HG03575 (cell line): Measurements from ENCODE around the gene SCD5.

Experiments used
- ATAC-seq: cut with Tn5 transposase; IDR thresholded peaks from one replicate; pipeline ENCODE4 v1.9.1; 2021; ENCODE audit not compliant: unreplicated experiment, insufficient number of reproducible peaks, low FRiP score; ENCODE audit errors: extremely low read depth

Gene SCD5

GRCh38 chr4:82799006-82799881, 648 bp upstream of the SCD5 start:
- no peak for ATAC-seq

GRCh38 chr4:82797405-82798111, 1.0 kb downstream of the SCD5 start:
- ATAC-seq: no peak

- no peak for ATAC-seq
Observed at GRCh38 chr4:82797040-82797404, 1.6 kb downstream of the SCD5 start.

- no peak for ATAC-seq
Observed at GRCh38 chr4:82792912-82793649, 5.5 kb downstream of the SCD5 start.

GRCh38 chr4:82791179-82791578, 7.4 kb downstream of the SCD5 start:
- no peak for ATAC-seq

- ATAC-seq: no peak
Observed at GRCh38 chr4:82790060-82790660, 8.4 kb downstream of the SCD5 start.

GRCh38 chr4:82789025-82789776, 9.4 kb downstream of the SCD5 start:
- no peak for ATAC-seq

- no peak for ATAC-seq
Observed at GRCh38 chr4:82787342-82787741, 11.3 kb downstream of the SCD5 start.

GRCh38 chr4:82786828-82787227, 11.8 kb downstream of the SCD5 start:
- no peak for ATAC-seq

- no peak for ATAC-seq
Observed at GRCh38 chr4:82785611-82786400, 12.8 kb downstream of the SCD5 start.

- ATAC-seq: no peak
Observed at GRCh38 chr4:82784681-82785610, 13.7 kb downstream of the SCD5 start.

- ATAC-seq: no peak
Observed at GRCh38 chr4:82782626-82783345, 15.8 kb downstream of the SCD5 start.

GRCh38 chr4:82780752-82781231, 17.8 kb downstream of the SCD5 start:
- ATAC-seq: no peak

GRCh38 chr4:82780170-82780751, 18.3 kb downstream of the SCD5 start:
- ATAC-seq: no peak

- no peak for ATAC-seq
Observed at GRCh38 chr4:82779032-82779431, 19.6 kb downstream of the SCD5 start.
